ENCODE data around the gene KIAA1210.

The KIAA1210 gene

DNA sequence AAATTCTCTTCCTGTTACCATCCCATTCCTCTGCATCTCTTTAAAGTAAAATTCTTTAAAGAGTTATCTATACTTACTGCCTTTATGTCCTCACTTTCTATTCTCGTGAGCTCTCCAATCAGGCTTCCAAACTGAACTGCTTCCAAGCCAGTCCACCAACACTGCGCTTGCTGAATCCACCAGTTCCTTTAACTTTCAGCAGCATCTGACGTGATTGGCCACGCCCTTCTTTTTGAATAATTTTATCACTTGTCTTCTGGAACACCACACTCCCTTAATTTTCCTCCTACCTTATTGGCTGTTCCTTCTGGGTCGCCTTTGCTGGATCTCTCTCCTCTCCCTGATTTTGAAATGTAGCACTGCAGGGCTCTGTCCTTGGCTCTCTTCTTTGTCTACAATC is at the start of gene KIAA1210:
KIAA1210 (minus strand) TSS at position 163 of the 400 bp plus-strand sequence. CDS start 4,170 bp downstream, outside the sequence.
- H3K4me3 ChIP-seq, result no peak within 1 kb of the TSS
- H3K27ac ChIP-seq, result no peak within 1 kb of the TSS

DNA sequence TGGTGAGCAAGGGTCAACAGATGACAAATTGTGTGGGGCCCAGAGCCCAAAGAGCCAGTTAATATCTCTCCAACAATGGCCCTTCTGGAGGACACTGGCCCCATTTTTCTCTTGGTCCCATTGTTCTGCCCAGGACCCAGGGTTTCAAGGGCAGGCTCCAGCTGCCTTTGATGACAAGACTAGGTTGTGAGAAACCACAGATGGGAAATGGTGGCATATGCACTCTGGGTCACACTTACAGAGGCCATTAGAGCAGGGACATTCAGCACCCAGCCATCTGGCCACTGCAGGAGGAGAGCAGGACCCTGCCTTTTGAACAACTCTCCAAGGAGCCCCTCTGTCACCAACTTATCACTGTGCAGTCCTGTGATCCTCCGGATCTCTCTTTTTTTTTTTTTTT is 49.7 kb upstream of the KIAA1210 start:
- Histone ChIP-seq H3K27ac (no peak overlapping the region), H3K4me3 (no peak overlapping the region)

DNA sequence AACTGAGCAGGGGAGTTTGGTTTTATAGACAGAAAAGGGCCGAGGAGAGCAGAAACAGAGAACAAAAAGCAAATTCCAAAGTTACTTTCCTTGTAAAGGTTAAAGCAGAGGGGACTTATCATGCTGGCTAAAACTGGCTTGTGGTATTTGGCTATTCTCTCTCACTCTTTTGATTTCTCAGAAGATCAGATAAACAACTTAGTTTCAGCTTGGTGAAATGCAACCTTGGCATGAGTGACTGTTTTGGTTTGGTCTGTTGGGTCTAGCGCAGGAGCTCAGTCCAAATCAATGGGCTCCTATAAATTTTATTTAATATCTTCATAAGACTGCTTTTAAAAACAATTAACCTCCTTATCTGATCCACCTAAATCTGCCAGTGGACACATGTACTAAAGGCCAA is 47.3 kb upstream of the KIAA1210 start:
- H3K4me3 ChIP-seq, result no peak overlapping the region
- H3K27ac ChIP-seq, result no peak overlapping the region

DNA sequence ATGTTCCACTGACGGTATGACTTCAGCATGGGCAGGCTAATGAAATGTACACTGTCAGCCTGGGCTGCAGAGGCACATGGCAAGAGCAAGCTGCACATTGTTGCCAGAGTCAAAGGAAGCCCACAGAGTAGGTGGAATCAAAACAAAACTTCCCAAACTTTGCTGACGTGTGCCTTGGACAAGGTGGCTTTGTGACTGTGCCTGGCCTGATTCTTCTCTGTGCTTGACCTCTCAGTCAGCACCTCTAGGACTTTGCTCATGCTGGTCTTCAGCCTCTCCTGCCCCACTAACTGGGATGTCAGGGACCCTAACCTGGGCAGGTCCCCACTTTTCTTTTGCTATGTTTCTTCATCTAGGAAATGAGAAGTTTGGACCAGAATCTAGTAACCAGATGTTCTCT is 40.5 kb upstream of the KIAA1210 start:
- Histone ChIP-seq H3K27ac (no peak overlapping the region), H3K4me3 (no peak overlapping the region)

DNA sequence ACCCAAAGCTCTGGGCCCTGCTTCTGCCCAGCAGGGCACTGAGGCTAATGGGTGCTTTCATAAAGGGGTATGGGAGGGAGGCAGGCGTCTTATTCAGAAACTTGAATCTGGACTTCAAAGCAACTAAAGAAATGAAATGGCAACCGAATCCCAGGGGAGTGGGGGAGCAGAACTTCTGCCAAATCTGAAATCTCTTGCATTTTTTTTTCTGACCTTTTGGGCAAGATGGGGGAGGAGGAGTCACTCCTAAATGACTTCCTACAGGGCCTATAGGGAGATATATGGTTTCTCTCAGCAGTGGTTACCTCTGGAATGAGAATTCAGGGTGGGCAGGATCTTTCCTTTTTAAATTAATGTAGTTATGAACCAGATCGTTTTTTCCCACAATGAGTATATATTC is 30.6 kb upstream of the KIAA1210 start:
- Histone ChIP-seq H3K4me3 (no peak overlapping the region), H3K27ac (no peak overlapping the region)

DNA sequence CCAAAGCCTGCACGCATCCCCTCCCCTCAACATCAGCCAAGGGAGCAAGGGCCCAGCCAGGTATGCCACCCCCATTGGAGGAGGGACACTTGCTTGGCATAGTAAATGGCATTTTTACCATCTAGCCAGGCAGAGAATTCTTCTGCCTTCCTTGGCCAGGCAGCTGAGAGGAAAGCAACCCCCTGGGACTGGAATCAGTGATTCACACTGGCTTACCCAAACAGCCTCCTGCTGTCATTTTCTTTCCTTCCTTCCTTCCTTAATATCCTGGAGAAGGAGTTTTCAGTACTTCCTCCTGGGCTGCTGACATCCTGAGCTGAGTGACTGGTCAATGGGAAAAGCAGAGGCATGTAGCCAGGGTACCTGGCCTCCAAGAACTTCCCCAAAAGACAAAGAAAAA is 28.6 kb upstream of the KIAA1210 start:
- Histone ChIP-seq H3K4me3 (no peak overlapping the region), H3K27ac (no peak overlapping the region)

DNA sequence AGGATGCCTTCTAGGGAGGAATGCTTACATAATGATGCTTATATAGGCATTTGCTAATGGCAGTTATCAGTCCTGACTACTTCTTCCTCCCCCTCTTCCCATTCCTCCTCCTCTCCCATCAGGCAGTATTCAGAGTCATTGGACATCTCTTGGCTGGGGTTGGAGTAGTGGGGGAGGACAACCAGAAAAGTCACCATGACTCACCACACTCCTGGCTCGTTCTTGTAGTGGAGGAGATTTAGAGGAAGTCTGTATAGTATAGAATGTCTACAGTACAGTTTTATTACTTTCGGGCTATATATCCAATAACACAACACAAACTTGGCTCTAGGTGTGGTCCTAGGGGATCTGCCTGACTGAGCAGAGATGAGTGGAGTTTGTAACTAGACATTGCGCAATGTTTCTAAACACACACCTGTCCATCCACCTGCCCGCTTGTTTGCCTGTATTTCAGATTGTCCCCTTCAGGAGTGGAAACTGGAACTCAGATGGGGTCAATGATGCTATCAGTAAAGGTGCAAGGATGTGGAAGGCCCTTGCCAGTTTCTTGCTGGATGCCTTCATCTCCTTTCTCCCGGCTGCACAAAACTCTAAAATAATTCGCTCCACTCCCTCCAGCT is 27.9 kb upstream of the KIAA1210 start:
- Histone ChIP-seq H3K27ac (no peak overlapping the region), H3K4me3 (no peak overlapping the region)

DNA sequence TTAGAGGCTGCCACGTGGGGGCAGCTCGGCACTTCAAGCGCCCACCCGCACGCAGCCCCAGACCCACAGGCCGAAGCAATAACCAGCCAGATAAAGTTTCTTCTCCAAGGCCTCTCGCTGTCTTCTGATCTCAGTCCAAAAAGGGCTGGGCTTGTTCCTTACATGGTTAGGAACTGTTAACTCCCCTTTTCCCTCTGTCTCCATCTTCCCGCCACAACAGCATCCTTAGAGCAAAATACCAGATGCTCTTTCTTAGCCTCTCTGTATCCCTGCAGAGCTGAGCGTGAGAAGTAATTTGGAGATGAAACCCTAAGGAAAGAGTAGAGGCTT is 23.4 kb upstream of the KIAA1210 start:
- Histone ChIP-seq H3K27ac (no peak overlapping the region), H3K4me3 (no peak overlapping the region)

DNA sequence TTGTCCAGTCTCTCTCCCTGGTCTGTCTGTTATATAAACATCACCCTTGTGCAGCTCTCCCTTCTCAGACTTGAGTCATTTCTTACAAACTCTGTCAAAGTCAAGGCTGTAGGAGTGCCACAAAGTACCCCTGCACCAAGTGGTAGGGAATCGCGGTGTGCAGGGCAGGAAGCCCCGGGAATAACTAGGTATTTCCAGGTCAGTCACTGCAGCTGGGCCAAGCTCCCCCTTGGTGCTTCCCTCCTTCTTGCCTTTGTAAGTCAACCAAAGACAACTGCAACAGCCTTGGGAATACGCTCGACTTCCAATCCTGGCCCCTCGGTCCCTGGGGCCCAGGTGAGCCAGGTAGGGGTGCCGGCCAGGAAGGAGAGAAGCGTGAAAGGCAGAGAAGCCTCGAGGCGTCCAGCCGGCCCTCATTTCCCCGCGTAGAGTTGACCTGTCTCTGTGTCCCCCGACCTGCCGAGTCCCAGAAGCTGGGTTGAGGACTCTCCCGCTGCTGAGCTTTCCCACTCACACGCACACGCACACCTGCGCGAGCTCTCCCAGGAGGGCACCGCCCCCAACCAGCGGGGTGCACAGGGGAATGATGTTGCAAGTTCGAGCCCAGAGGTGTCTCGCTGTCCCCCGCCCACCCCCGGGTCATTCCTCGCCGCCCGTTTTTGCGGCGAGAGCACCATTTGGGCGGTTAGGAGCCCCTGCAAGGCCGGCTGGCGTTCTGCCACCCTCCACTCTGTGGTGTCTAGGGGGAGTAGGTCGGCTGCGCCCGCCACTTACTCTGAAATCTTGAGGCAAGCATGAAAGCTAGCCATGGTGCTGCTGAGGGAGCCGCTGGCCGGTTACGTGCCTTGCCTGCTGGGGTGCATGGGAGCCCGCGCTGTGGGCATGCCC is 22.8 kb upstream of the KIAA1210 start:
- H3K4me3 ChIP-seq, result no peak overlapping the region
- no peak overlapping the region for H3K27ac ChIP-seq

DNA sequence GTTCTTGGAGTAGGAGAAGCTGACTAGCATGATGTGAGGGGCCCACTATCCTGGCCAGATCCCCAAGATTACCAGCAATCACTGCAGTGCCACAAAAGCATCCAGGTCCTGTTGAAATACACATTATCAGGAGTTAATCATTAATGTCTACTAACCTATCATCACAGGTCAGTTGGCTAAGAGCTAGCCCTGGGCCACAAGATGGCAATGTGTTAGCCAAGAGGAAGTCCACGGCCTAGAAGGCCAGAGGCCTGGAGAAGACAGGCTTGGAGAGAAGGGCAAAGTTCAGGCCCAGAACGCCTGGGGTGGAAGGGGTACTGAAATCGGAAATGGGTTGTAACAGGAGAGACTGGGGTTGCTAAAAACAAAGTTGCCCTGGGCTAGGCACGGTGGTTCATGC is 19.9 kb upstream of the KIAA1210 start:
- H3K27ac ChIP-seq, result no peak overlapping the region

DNA sequence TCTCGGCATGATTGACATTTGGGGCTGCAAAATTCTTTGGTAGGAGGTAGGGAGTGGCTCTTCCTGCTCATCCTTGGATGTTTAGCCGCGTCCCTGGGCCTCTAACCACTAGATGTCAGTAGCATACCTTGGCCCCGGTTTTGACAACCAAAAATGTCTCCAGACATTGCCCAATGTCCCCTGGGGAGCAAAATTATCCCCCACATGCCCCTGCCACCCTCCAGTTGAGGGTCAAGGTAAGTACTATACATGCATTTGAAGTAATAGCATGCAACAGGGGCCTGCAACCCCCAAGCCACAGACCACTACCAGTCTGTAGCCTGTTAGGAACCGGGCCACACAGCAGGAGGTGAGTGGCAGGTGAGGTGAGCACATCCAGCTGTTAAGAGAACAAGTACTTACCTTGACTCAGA is 17.6 kb upstream of the KIAA1210 start:
- Histone ChIP-seq H3K27ac (no peak overlapping the region), H3K4me3 (no peak overlapping the region)

More for the DNA sequence above, 19.9 kb upstream of the KIAA1210 start:
- H3K4me3 ChIP-seq, result no peak overlapping the region

DNA sequence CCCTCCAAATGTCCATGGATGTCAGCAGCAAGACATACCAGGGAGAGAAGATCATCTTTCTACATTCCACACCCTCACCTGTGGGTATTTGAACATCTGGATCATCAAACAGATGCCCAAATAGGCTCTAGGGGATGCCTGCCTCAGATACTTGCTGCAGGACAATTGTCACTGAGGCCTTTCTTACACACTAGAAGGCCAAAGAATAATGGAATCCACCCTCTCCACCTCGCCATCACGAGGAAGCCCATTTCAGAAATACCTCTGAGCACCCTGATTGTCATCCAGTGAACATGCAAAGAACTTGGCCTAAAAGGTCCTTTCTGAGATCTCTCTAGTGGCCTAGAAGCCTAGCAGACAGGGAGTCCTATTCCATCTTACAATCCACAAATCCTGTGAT is 6.9 kb upstream of the KIAA1210 start:
- Histone ChIP-seq H3K4me3 (no peak overlapping the region), H3K27ac (no peak overlapping the region)

DNA sequence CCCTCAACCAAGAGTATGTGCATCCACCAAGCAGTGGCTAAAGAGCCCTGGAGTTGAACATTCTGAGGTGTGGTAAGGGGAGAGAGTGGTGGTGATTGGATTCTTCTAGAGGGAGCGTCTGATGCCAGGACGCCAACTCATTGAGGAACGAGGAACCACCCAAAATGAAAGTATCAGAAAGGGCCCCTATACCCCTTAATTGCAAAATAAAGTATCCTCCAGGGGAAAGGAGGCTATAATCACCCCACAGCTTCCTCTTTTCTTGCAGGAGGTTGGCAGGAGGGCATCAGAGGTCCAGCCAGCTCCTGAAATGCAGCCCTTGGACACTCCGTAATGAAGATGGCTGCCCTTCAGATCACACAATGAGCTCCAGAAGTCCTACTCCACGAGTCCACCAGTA is 5.3 kb upstream of the KIAA1210 start:
- H3K27ac ChIP-seq, result no peak overlapping the region

DNA sequence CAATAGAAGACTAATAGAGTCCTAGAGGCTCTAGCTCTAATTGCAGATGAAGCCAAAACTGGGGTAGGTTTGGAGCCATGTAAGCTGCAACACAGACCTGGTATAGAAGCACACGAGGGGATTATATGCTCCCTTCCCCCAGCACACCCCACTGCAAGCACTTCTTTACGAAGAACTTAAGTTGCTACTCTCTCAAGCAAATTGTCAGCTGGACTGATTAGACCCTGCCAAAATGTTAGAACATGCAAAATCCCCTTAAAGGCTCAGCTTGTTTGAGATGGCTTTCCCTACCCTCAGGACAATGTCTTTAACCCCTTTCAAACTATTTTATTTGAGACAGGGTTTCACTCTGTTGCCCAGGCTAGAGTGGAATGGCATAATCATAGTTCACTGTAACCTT is 4.7 kb upstream of the KIAA1210 start:
- Histone ChIP-seq H3K4me3 (no peak overlapping the region), H3K27ac (no peak overlapping the region)

More for the DNA sequence above, 5.3 kb upstream of the KIAA1210 start:
- H3K4me3 ChIP-seq, result no peak overlapping the region

DNA sequence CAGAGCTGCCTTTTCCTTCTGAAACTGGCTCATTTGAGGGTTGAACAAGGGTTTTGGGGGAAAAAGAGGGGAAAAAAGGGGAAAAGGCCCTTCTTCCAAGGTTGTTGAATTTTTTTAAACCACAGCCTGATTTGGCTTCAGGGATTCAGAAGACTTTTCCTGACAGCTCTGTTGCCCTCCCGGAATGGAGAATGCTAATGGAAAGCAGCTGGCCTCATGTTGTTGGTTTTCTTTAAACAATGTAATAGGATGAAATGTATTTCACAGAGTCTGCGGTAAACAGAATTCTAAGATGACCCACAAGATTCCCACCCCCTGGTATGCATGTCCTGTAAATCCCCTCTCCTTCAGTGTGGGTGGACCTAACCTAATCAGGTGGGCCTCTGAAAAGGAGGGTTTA is 3.3 kb upstream of the KIAA1210 start:
- Histone ChIP-seq H3K4me3 (no peak overlapping the region), H3K27ac (no peak overlapping the region)

DNA sequence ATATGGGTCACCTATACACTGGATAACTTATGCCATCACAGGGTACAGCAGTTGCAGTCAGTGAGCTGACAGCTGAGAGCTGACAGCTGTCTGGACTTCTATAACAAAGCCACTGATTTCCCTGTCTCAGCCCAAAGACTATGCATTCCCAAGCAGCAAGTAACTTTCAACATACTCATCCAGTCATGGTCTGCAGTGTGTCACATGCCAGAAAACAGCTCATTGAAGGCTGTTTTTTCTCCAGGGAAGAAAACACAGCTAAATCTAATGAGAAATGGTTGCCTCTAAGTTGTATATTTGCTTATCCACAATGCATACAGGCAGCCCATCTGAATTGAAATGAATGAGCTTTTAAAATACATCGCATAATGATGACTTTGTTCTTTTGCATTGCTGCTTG is 6.3 kb downstream of the KIAA1210 start:
- H3K27ac ChIP-seq, result no peak overlapping the region

DNA sequence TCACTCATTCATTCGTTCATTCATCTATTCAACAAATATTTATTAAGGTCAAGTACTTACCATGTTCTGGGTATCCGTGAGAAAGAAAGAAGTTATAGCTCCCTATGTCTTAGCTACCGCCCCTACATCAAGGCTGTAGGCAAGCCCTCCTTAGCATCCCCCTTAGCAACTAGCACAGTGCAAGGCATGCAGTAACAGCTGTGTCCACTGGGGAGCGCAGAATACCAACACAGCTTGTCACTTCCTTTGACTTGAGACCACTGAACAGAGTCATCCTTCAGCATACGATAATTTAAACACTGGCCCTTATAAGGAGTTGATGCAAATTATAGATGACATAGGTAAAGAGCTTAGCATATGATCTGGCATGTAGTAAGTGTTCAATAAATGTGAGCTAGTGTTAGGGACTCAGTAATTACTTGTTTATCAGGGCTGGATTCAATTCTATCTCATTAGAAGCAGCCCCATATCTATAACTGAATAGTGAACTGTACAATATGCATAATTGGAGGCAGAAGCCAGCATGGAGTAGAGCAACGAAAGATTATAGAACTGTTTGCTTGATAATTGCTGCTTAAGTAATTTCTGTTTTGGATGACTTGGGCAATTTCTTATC is 8.7 kb downstream of the KIAA1210 start:
- Histone ChIP-seq H3K27ac (no peak overlapping the region), H3K4me3 (no peak overlapping the region)

More for the DNA sequence above, 6.3 kb downstream of the KIAA1210 start:
- no peak overlapping the region for H3K4me3 ChIP-seq

DNA sequence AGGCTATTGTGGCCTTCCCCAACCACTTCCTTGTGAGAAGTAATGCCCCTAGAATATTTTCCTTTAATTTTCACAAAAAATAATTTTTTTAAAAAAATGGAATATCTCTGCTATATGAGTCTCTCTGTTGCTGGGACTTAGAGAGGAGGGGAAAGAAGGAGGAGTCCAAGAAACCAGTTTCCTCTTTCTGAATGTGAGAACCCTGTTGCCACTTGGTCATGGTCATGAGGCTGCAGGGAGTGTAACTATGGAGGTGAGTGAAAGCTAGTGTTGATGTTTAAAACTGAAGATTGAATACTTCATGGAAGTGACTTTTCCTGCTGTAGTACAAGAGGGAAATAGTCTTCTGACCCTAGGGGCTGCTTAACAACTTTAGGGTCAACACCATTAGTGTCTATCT is 20.4 kb downstream of the KIAA1210 start:
- no peak overlapping the region for H3K4me3 ChIP-seq
- H3K27ac ChIP-seq, result no peak overlapping the region

DNA sequence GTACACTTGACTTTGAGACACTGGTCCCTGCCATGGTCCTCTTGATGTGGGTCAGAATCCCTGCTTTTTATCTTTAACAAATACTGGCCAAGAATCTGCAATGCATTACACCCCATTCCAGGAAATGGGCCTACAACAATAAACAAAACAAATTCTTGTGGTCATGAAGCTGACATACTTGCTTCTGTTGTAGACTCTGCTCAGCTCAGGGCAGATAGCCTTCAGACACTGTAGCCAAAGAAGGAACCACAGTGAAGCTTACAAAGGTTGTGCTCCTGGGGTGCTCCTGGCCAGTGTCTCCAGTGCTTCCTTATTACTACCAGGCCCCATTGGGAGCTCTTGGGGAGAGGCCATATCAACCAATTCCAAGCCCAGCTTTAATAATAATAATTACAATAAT is 21.8 kb downstream of the KIAA1210 start:
- Histone ChIP-seq H3K4me3 (no peak overlapping the region), H3K27ac (no peak overlapping the region)

DNA sequence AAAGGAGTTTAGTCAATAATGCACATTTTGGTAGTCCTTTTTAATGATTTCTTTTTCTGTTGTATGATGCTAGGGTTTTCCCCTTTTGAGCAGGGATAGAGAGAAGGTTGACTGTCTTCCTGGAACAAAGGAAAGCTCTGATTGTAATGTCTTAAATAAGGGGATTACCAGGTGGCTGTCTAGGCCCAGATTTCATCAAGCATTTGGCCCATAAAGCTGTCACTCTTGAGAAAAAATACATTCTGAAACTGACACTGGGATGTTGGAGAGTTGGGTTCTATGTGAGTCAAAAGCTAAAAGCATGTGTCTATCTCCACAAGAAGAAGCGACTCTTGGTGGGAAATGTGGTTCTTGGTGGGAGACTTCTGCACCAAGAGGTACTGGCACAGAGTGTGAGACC is 26.4 kb downstream of the KIAA1210 start:
- Histone ChIP-seq H3K4me3 (no peak overlapping the region), H3K27ac (no peak overlapping the region)

DNA sequence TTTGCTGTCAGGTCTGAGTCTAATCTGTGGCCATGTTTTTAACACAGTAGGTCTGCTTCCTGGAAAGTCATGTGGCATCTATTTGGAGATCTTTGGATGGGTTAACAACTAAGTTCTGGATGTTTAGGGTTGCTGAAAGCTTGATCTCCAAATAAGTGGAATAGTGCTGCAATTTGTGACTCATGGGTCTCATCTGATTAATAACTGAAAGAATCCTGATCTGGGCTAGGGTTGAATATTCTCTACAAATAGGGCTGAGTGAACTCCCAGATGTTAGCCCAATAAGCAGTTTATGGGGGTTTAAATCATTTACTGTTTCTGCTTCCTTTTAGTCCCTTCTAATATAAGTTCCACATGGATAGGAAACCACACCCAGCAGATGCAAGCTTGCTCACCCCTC is 31.7 kb downstream of the KIAA1210 start:
- Histone ChIP-seq H3K4me3 (no peak overlapping the region), H3K27ac (no peak overlapping the region)
